ENCODE measurements around the gene DEDD2. TPM values are rescaled to one million over a fixed set of nuclear protein-coding genes. Genes with fewer than 3 reads are reported as not detected.

DEDD2 gene
- total RNA-seq, 2 experiments from 2014 or later: 21.7 to 22.5 TPM

- peaks cover 37% of the 10 kb centered on the region for H3K4me1 Mint-ChIP-seq (ENCODE audit: low read depth)
- POLR2A ChIA-PET: interaction anchor here (1.4 kb wide), 1 partner anchor 9 kb away, joined by 4 read pairs; no protein-coding TSS in a partner anchor
- CTCF ChIA-PET: no interaction called here
- H3K27ac Mint-ChIP-seq: no peak overlapping the region
- no peak for DNase-seq
- intact Hi-C loops (cut with micrococcal nuclease): no loop called here
- no peaks in the 10 kb centered on the region for H3K9me3 Mint-ChIP-seq
- no peak for ATAC-seq
- H3K36me3 Mint-ChIP-seq (ENCODE audit: low read depth): no peaks in the 10 kb centered on the region
- peaks cover 2% of the 10 kb centered on the region for H3K27me3 Mint-ChIP-seq
- no peak for TF ChIP-seq CTCF (IDR thresholded peaks at IDR 0.05)
- no peak overlapping the region for H3K4me3 Mint-ChIP-seq
These were observed 67.1 kb downstream of the DEDD2 start for GRCh38 chr19:42150364-42150763.

- Mint-ChIP-seq H3K27me3 (peaks cover 2% of the 10 kb centered on the region), H3K27ac (no peak overlapping the region), H3K4me3 (no peak overlapping the region), H3K9me3 (no peaks in the 10 kb centered on the region), H3K4me1 (ENCODE audit: low read depth) (peaks cover 30% of the 10 kb centered on the region), H3K36me3 (ENCODE audit: low read depth) (no peaks in the 10 kb centered on the region)
- POLR2A ChIA-PET: interaction anchor here (1.4 kb wide), 1 partner anchor 9 kb away, joined by 4 read pairs; no protein-coding TSS in a partner anchor
- intact Hi-C loops (cut with micrococcal nuclease): no loop called here
- CTCF ChIA-PET: interaction anchor here (1.6 kb wide), 1 partner anchor 41 kb away, joined by 4 read pairs; no protein-coding TSS in a partner anchor
- TF ChIP-seq CTCF (IDR thresholded peaks at IDR 0.05): no peak
- DNase-seq (no peak), ATAC-seq (no peak)
These were observed 67.9 kb downstream of the DEDD2 start for GRCh38 chr19:42149447-42150202.

Other genes with a start within 250 kb of the DEDD2 start
- gene ATP1A3, start 223.4 kb downstream of the DEDD2 start, total RNA-seq: 1 to 10 TPM; 5.5 to 5.9 TPM
- gene GRIK5, start 147.5 kb downstream of the DEDD2 start, total RNA-seq: under 1 TPM; 0.63 to 0.95 TPM
- 10 to 100 TPM; 12.4 to 12.8 TPM for gene ZNF574, start 141.5 kb downstream of the DEDD2 start, total RNA-seq
- 10 to 100 TPM; 37.7 to 40.7 TPM for gene POU2F2, start 85.2 kb downstream of the DEDD2 start, total RNA-seq
- gene ZNF526, start 2.6 kb upstream of the DEDD2 start, total RNA-seq: 10 to 100 TPM; 12.0 to 12.3 TPM
- gene GSK3A, start 24.9 kb upstream of the DEDD2 start, total RNA-seq: 10 to 100 TPM; 30.5 to 31.7 TPM
- 10 to 100 TPM; 60.0 to 69.2 TPM for gene ERF, start 37.5 kb upstream of the DEDD2 start, total RNA-seq
- 10 to 100 TPM; 60.7 to 65.6 TPM for gene CIC, start 51.6 kb upstream of the DEDD2 start, total RNA-seq
- gene PRR19, start 84.5 kb upstream of the DEDD2 start, total RNA-seq: under 1 TPM; 0.38 to 0.49 TPM
- gene PAFAH1B3, start 84.9 kb upstream of the DEDD2 start, total RNA-seq: 10 to 100 TPM; 39.1 to 42.4 TPM
- 1 to 10 TPM; 3.0 to 3.2 TPM for gene TMEM145, start 95.6 kb upstream of the DEDD2 start, total RNA-seq
- 1 to 10 TPM; 7.0 to 8.0 TPM for gene MEGF8, start 108.0 kb upstream of the DEDD2 start, total RNA-seq
- gene CNFN, start 172.6 kb upstream of the DEDD2 start, total RNA-seq: not detected
- gene LIPE, start 209.7 kb upstream of the DEDD2 start, total RNA-seq: 10 to 100 TPM; 28.4 to 34.3 TPM
- not detected for gene CXCL17, start 225.3 kb upstream of the DEDD2 start, total RNA-seq

All from activated CD8-positive, alpha-beta T cell treated with anti-CD3 and anti-CD28 coated beads for 36 hours (primary cell).